Measurements from ENCODE around the gene REV1.

- no peak for TF ChIP-seq POLR2A (IDR thresholded peaks at IDR 0.05; ENCODE audit: low read depth, low read length)
- TF ChIP-seq FOS (IDR thresholded peaks at IDR 0.05; ENCODE audit: low read depth, low read length) = no peak
- TF ChIP-seq CTCF (conservative IDR thresholded peaks at IDR 0.05; ENCODE audit: low read depth, low read length) = no peak
- TF ChIP-seq USF2 (IDR thresholded peaks at IDR 0.05; ENCODE audit: low read depth, low read length) = no peak
- TF ChIP-seq RAD21 (IDR thresholded peaks at IDR 0.05; ENCODE audit: low read length) = no peak
- no peak for TF ChIP-seq SMC3 (IDR thresholded peaks at IDR 0.05; ENCODE audit: low read depth, low read length)
- no peak for TF ChIP-seq ELK1 (IDR thresholded peaks at IDR 0.05; ENCODE audit: borderline replicate concordance, low read depth, low read length)
- TF ChIP-seq RFX5 (IDR thresholded peaks at IDR 0.05; ENCODE audit: low read depth, low read length) = no peak
- no peak for TF ChIP-seq MXI1 (IDR thresholded peaks at IDR 0.05; ENCODE audit: borderline replicate concordance, low read depth, low read length)
- no peak for TF ChIP-seq CEBPB (IDR thresholded peaks at IDR 0.05; ENCODE audit: low read depth, low read length)
- no peak for TF ChIP-seq BHLHE40 (IDR thresholded peaks at IDR 0.05; ENCODE audit: low read depth, low read length)
- TF ChIP-seq RCOR1 (IDR thresholded peaks at IDR 0.05; ENCODE audit: insufficient replicate concordance, low read length) = no peak
- no peak for TF ChIP-seq CHD1 (IDR thresholded peaks at IDR 0.05; ENCODE audit: low read depth, low read length)
- no peak for TF ChIP-seq MAFK (IDR thresholded peaks at IDR 0.05; ENCODE audit: low read depth, low read length)
These were observed 7.9 kb downstream of the REV1 start for GRCh38 chr2:99481941-99482340.
